Muscle of leg (tissue), 16 donors: ENCODE measurements around the gene ASAP3. TPM values are rescaled to one million over a fixed set of nuclear protein-coding genes. Genes with fewer than 3 reads are reported as not detected.

ENCODE experiments used
- DNase-seq: peaks from one replicate; pipeline ENCODE4 v3.0.0; 2013
- H3K27ac ChIP-seq: one replicate; pipeline ENCODE4 v1.5.1; 2013; ENCODE audit warnings: mild to moderate bottlenecking, low read length, control low read depth
- H3K27me3 ChIP-seq: one replicate; pipeline ENCODE4 v1.6.1; 2013; ENCODE audit warnings: low read length; ENCODE audit not compliant: control insufficient read depth, insufficient read depth
- H3K36me3 ChIP-seq: one replicate; pipeline ENCODE4 v1.6.1; 2013; ENCODE audit warnings: low read length; ENCODE audit not compliant: control insufficient read depth, insufficient read depth
- H3K4me1 ChIP-seq: one replicate; pipeline ENCODE4 v1.6.1; 2013; ENCODE audit warnings: low read length; ENCODE audit not compliant: control insufficient read depth, insufficient read depth
- H3K4me3 ChIP-seq: one replicate; pipeline ENCODE4 v1.5.1; 2013; ENCODE audit warnings: low read length, control low read depth
- H3K9me3 ChIP-seq: replicated peaks from 2 replicates; pipeline ENCODE4 v1.6.1; 2013; ENCODE audit warnings: low read depth, low read length; ENCODE audit not compliant: control insufficient read depth
- WGBS: methylation state at CpG from one replicate; pipeline ENCODE4 v1.1.5; 2013; ENCODE audit warnings: missing lambda C conversion rate; ENCODE audit not compliant: insufficient coverage; 5-methylcytosine and 5-hydroxymethylcytosine counted together
- long read RNA-seq, 11 donors: transcript quantifications; one replicate each; lab custom pipeline, GENCODE V29; 2026
- polyA plus RNA-seq, 8 donors: library from polyadenylated mRNA; unstranded; fragments of 120-200 nt; gene quantifications; one replicate each; pipeline versions ENCODE4 v1.2.1 to v1.2.3, GENCODE V29; 2013; ENCODE audit warnings: inconsistent platforms in 1 of 8, low replicate concordance in 1 of 8; ENCODE audit not compliant: insufficient read length in 8 of 8, insufficient read depth in 1 of 8
- total RNA-seq: library from RNA; stranded (reverse); fragments of 120-200 nt; gene quantifications from one replicate; pipeline ENCODE4 v1.2.4, GENCODE V29; 2013

Gene ASAP3
- total RNA-seq (59.6 TPM), polyA plus RNA-seq (10 to 100 TPM; 47.6 to 66.3 (median 53.8) TPM)
- long read RNA-seq, donor 1 = 0 reads
- long read RNA-seq, donor 2 = 0 reads
- long read RNA-seq, donor 3, full-length matches to known transcripts = 3 of 3 reads
- long read RNA-seq, donor 3, partial matches to known transcripts = 0 of 3 reads
- long read RNA-seq, donor 3, other reads (novel, unspliced or antisense) = 0 of 3 reads
- long read RNA-seq, donor 4, full-length matches to known transcripts = 5 of 5 reads
- long read RNA-seq, donor 4, partial matches to known transcripts = 0 of 5 reads
- long read RNA-seq, donor 4, other reads (novel, unspliced or antisense) = 0 of 5 reads
- long read RNA-seq, donor 5, full-length matches to known transcripts = 8 of 8 reads
- long read RNA-seq, donor 5, partial matches to known transcripts = 0 of 8 reads
- long read RNA-seq, donor 5, other reads (novel, unspliced or antisense) = 0 of 8 reads
- long read RNA-seq, donor 6, full-length matches to known transcripts = 4 of 4 reads
- long read RNA-seq, donor 6, partial matches to known transcripts = 0 of 4 reads
- long read RNA-seq, donor 6, other reads (novel, unspliced or antisense) = 0 of 4 reads
- long read RNA-seq, donor 7, full-length matches to known transcripts = 5 of 5 reads
- long read RNA-seq, donor 7, partial matches to known transcripts = 0 of 5 reads
- long read RNA-seq, donor 7, other reads (novel, unspliced or antisense) = 0 of 5 reads
- long read RNA-seq, donor 8, full-length matches to known transcripts = 1 of 1 reads
- long read RNA-seq, donor 8, partial matches to known transcripts = 0 of 1 reads
- long read RNA-seq, donor 8, other reads (novel, unspliced or antisense) = 0 of 1 reads
- long read RNA-seq, donor 9, full-length matches to known transcripts = 2 of 2 reads
- long read RNA-seq, donor 9, partial matches to known transcripts = 0 of 2 reads
- long read RNA-seq, donor 9, other reads (novel, unspliced or antisense) = 0 of 2 reads
- long read RNA-seq, donor 10, full-length matches to known transcripts = 1 of 1 reads
- long read RNA-seq, donor 10, partial matches to known transcripts = 0 of 1 reads
- long read RNA-seq, donor 10, other reads (novel, unspliced or antisense) = 0 of 1 reads
- long read RNA-seq, donor 11, full-length matches to known transcripts = 1 of 1 reads
- long read RNA-seq, donor 11, partial matches to known transcripts = 0 of 1 reads
- long read RNA-seq, donor 11, other reads (novel, unspliced or antisense) = 0 of 1 reads

DNA sequence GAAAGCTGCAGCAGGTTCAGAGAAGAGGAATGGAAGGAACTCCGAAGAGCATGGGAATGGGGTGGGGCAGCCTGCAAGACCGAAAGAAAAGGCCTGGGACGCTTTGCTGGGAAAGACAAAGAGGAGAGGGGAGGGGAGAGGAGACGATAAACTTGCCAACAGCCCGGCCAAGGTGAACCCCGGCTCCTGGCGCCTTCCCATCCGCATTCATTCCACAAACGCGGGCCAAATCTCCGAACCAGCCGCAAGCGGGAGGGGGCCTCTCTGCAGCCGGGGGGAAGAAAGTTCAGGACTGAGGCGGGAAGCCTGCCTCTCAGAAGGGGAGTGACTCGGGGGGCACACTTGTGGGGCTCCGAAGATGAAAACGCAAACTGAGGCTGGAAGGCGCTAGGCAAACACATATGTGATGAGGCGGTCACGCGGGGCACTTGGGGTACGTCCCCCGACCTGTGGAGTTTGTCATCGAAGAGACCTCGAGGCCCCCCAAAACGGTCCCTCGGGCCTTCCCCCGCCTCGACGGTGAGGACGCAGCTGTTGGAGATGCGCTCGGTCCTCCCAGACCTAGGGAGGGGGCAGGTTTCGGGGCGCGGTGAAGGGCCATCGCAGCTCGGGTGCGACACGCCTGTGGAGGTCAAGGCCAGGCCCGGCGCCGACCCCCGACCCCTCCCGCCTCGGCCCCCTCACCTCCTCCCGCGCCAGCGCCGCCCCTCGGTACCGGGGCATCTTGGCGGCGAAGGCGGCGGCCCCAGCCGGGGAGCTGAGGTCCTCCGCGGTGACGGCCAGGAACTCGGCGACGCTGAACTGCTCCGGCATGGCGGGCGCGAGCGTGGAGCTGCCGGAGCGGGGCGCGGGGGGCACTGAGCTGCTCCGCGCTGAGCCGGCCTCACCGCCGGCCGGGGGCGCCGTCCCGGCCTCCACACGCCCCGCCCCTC lies at the start of gene ASAP3:
TSS of gene ASAP3 (minus strand) at position 859 of the 932 bp plus-strand sequence. CDS start at position 813, 46 bp downstream.
- under 1% methylated on average over 67 of the region's 84 CpGs for WGBS
- H3K9me3 ChIP-seq = no peaks in the 10 kb centered on the region

DNA sequence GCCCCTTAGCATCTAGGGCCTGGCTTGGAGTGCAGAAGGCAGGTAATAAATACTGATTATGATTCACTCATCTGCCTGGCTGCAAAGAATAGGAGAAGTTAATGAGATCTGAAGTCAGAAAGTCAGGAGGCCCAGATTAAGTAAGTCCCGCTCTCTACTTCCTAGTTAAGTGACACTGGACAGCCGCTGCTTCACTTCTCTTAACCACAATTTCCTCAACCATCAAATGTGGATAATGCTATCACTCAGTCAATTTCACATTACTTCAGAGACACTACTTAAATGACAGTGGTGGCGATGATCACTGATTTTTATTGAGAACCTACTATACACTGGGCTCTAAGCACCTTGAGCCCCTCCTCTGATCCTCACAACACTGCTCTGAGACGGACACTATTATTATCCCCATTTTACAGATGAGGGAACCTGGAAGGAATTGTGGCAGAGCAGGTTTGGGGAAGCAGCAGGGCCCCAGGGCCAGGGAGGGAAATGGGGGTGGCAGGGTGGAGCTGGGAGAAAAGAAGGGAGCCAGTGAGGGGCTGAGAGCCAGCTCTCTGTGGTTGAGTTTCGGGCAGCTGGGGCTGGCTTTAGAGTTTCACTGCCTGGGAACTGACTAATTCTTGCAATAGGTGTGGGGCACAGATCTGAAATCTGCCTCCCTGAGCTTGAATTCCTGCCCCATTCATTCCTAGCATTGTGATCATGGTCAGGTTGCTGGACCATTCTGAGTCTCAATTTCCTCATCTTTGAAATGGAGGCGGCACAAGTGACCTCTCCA lies 49.5 kb upstream of the ASAP3 start:
- Histone ChIP-seq H3K36me3 (no peaks in the 10 kb centered on the region), H3K27me3 (no peaks in the 10 kb centered on the region), H3K4me3 (no peak overlapping the region), H3K4me1 (peaks cover 33% of the 10 kb centered on the region), H3K27ac (no peak overlapping the region), H3K9me3 (no peaks in the 10 kb centered on the region)
- DNase-seq = peak; percentile 45
- WGBS = 78% methylated on average over 3 of the region's 6 CpGs

More for the DNA sequence above, at the start of gene ASAP3:
- H3K27ac ChIP-seq = peak within 1 kb of the TSS; percentile 93
- no peaks in the 10 kb centered on the region for H3K27me3 ChIP-seq
- H3K4me3 ChIP-seq = peak within 1 kb of the TSS; percentile 81
- H3K4me1 ChIP-seq = peaks cover 47% of the 10 kb centered on the region
- H3K36me3 ChIP-seq = peaks cover 2% of the 10 kb centered on the region
- peak; percentile 88 for DNase-seq

DNA sequence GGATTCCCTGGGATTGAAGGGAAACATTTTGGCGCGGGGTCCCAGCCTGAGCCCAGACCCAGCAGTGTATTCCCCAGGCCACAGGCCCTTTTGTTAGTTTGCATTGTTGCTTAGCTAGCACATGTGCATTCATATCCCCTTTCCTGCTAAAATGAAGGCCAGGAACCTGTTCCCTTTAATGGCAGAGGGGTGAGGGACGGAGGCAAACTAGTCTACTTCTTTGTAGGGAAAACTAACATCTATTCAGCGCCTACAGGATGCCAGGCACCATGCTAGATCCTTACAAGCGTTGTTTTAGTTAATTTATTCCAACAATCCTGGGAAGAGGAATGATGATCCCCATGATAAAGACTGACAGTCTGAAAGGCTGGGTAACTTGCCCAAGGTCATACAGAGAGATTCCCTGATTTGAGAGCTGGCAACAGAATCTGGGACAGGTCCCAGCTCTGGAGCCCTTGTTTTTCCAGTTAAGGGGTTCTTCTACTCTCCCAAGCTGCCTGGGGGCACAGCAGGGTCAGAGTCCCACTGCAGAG lies 47.6 kb upstream of the ASAP3 start:
- H3K4me3 ChIP-seq = peak overlapping the region; percentile 29
- H3K9me3 ChIP-seq = no peaks in the 10 kb centered on the region
- H3K36me3 ChIP-seq = peaks cover 3% of the 10 kb centered on the region
- H3K27ac ChIP-seq = no peak overlapping the region
- no peaks in the 10 kb centered on the region for H3K27me3 ChIP-seq
- DNase-seq = no peak
- no CpG with 5 or more reads among the region's 5 CpGs for WGBS
- peaks cover 51% of the 10 kb centered on the region for H3K4me1 ChIP-seq

DNA sequence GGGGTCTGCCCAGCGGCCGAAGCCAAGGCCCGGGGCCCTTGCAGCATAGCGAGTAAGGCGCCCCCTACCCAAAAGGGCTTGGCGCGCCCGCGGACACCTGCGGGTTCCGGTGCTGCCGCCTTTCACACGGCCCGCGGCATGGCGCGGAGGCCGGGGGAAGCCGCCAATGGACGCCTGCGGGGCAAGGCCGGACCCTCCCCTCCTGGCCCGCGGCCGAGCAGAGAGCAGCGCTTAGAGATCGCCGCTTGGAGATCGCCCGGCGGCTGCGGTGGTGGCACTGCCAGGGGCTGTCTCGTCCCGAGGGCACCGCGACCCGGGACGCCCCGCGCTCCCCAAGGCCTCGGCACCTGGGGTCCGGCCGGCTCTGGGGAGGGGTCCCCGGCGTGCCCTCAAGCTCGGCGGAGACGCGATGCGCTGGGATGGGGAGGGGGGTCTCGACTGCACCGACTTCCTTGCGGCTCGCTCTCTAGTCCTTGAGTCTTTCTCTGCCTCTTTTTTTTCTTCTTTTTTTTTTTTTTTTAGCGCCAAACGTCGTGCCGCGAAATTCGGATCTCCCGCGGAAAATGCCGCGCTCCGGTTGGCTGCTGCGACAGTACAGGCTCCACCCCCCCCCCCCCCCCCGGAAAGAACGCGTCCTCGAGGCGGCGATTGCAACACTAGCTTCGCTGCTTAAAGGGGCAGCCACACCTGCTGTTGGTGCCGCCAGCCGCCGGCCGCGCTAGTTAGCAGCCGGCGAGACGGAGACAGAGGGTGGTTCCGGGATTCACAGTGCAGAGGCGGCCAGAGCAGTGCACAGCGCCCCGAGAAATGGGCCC lies 47.0 kb upstream of the ASAP3 start, which contains the start of gene E2F2:
TSS of gene E2F2 (minus strand) at position 487 of the 815 bp plus-strand sequence. CDS start at position 47, 440 bp downstream.
- H3K27ac ChIP-seq = no peak within 1 kb of the TSS

DNA sequence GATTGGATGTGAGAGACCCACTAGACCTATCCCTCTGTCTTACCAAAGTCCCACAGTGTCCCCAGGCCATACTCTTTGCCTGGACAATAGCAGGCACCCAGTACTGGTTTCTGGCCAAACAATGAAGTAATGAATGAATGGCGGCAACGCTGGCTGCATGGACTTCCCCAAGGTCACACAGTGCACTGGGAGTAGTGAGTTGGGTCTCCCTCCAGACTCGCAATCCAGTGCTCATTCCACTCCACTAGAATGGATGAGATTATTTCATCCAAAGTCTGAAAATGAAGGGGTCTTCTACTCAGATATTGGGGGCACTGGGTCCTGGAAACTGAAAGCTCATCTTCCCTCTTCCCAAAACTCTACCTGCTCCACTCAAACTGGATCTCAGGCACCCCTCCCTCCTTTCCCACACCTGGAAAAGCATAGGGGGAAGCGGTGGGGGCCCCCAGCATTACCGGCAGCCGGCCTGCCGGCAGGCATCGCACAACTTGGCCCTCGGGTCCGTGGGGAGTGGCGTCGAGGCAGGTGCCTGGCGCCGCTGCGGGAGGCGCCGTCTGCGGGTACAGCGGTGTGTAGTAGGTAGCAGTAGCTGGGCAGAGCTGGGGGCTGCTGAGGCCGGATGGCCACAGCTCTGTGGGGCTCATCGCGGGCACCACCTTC lies 46.2 kb upstream of the ASAP3 start:
- Histone ChIP-seq H3K27ac (peak overlapping the region; percentile 95), H3K27me3 (no peaks in the 10 kb centered on the region), H3K9me3 (no peaks in the 10 kb centered on the region), H3K36me3 (peaks cover 3% of the 10 kb centered on the region), H3K4me3 (peak overlapping the region; percentile 55), H3K4me1 (peaks cover 66% of the 10 kb centered on the region)
- no peak for DNase-seq
- WGBS = 1% methylated on average over 15 of the region's 22 CpGs

More for the DNA sequence above, 47.0 kb upstream of the ASAP3 start, which contains the start of gene E2F2:
- peaks cover 3% of the 10 kb centered on the region for H3K36me3 ChIP-seq
- H3K4me3 ChIP-seq = peak within 1 kb of the TSS; percentile 55
- H3K9me3 ChIP-seq = no peaks in the 10 kb centered on the region
- H3K27me3 ChIP-seq = no peaks in the 10 kb centered on the region
- peaks cover 58% of the 10 kb centered on the region for H3K4me1 ChIP-seq
- under 1% methylated on average over 58 of the region's 85 CpGs for WGBS
- DNase-seq = peak; percentile 94

DNA sequence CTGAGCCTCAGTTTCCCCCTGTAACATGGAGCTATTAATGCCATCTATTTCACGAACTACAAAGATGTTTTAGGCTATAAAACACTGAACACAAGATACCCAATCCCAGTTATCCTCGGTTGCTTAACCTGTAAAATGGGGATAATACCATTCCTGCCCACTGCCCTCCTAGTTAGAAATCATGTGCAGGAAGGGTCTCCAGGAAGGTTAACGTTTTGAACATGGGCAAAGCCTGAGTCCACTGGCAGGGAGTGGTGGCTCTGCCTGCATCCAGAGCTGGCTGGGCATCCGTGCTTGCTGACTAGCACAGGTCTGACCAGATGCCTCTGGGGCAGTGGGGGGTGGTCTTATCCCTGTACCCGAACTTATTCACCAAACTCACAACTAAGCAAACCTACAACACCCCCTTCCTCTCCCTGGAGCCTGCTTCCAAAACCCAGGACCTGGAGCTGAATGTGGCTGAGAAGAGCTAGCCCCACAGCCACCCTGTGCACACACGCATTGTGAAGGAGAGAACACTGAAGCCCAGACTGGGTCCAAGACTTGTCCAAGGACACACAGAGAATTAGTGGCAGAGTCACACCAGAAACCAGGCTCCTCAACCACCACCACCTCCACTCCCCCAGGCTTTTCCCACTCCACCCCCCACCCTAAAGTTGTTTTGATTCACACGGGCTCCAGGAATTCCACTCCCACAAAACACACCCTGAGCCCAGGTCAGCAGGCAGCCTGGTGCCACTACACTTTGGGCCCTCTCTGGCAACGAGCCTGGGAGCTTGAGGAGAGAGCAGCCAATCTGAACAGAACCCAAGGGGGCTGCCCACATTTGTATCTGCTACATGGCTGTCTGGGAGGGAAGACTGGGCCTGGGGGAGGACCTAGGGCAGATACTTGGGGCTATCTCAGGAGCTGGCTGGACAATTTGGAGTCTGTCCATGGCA lies 45.4 kb upstream of the ASAP3 start:
- DNase-seq = no peak
- Histone ChIP-seq H3K27ac (peak overlapping the region; percentile 95), H3K36me3 (peaks cover 3% of the 10 kb centered on the region), H3K4me1 (peaks cover 74% of the 10 kb centered on the region), H3K4me3 (peak overlapping the region; percentile 55), H3K27me3 (no peaks in the 10 kb centered on the region), H3K9me3 (no peaks in the 10 kb centered on the region)
- 57% methylated on average over 4 of the region's 8 CpGs for WGBS
